SHP77 treated with DMSO at 0.1 percent for 48 hours (cell line): Measurements from ENCODE around the gene LRP3.

Experiments
- DNase-seq: peaks from one replicate; lab custom pipeline; 2025; lab: John Stamatoyannopoulos, UW

The LRP3 gene

DNA sequence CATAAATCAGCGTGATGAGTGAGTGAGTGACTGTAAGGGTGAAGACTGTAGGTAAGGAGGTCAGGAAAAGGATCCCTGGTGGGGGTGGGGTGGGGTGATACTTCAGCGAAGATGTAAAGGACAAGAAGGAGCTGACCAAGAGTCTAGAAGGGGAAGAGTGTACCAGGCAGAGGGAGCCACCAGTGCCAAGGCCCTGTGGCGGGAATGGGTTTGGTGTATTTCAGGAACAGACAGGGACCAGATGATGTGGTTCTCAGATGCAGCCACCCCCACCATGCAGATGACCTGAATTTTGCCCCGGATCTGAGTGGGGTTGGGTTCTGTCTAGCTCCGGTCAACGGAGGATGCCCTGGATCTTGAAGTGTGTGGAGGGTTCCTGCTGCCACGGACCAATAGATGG is 61.7 kb downstream of the LRP3 start:
- DNase-seq = no peak

- no peak for DNase-seq
These were observed 62.1 kb downstream of the LRP3 start for GRCh38 chr19:33256261-33256660.

DNA sequence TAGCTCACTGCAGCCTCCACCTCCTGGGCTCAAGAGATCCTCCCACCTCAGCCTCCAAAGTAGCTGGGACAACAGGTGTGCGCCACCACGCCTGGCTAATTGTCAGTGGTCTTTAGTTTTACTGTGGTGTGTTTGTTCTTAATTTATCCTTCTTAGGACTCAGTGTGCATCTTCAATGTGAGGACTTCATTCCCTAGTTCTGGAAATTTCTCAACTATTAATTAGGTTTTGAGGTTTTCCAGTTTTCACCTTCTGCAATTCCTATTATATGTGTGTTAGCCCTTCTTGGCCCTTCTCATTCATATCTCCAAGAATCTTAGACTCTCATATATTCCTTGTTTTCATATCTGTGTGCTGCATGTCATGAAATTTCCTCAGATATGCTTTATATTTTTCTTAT is 63.7 kb downstream of the LRP3 start:
- no peak for DNase-seq
